ENCODE results near the gene TRIM4.
"Not testable (repeated sequence)": the region's sequence is repeated elsewhere in the genome, so short reads cannot be mapped to it uniquely, and the experiment has no call there.

TRIM4 gene

GRCh38 chr7:99927536-99927935 is 8.2 kb upstream of the TRIM4 start:
- in situ Hi-C loops (cut with HindIII; ENCODE audit: low pct_ligation_motif_present, low pct_unique_long_range_greater_than_20kb, low sequenced_read_pairs) = loop anchor here (10.0 kb wide), 1 partner anchor 67 kb away; no protein-coding TSS in a partner anchor

GRCh38 chr7:99926321-99926720 is 7.0 kb upstream of the TRIM4 start:
- no peak for DNase-seq
- in situ Hi-C loops (cut with HindIII; ENCODE audit: low pct_ligation_motif_present, low pct_unique_long_range_greater_than_20kb, low sequenced_read_pairs) = loop anchor here (10.0 kb wide), 1 partner anchor 68 kb away; no protein-coding TSS in a partner anchor

More at GRCh38 chr7:99927536-99927935, 8.2 kb upstream of the TRIM4 start:
- no peak for DNase-seq

DNA sequence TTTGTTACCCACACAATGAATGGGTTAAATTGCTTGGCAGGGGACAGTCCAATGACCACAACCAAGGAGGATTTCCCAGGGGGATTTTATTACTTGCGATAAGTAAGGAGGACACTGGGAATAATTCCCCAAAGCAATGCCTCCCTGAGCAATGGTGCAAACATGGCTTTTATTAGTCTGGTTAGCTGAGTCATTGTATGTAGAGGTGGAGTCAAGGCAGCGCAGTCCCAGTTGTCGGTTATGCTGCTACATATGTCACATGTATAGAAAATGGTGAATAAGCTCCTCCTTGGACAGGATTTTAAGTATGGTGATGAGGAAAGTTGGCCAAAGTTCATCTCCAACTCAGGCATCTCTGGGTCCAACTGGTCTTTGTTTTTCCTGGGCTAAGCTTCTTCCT is 3.9 kb upstream of the TRIM4 start:
- in situ Hi-C loops (cut with HindIII; ENCODE audit: low pct_ligation_motif_present, low pct_unique_long_range_greater_than_20kb, low sequenced_read_pairs) = loop anchor here (10.0 kb wide), 1 partner anchor 72 kb away; no protein-coding TSS in a partner anchor
- DNase-seq = no peak

GRCh38 chr7:99920149-99920548 is 819 bp upstream of the TRIM4 start:
- in situ Hi-C loops (cut with HindIII; ENCODE audit: low pct_ligation_motif_present, low pct_unique_long_range_greater_than_20kb, low sequenced_read_pairs) = loop anchor here (10.0 kb wide), 1 partner anchor 75 kb away; no protein-coding TSS in a partner anchor
- no peak for DNase-seq

DNA sequence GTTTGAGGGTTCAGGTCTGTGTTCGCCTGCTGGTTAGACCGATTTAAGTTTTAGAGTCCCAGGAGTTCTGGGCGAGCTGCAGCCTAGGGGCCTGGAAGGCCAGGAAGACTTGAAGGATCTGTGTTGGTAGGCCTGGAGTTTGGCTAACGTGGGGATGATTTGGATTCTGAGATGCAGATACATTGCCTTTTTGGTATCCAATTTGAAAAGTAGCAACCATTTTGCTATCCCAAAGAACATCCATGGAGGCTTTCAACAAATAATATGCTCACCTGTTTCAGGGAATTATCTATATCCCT is 433 bp upstream of the TRIM4 start:
- no peak for DNase-seq
- in situ Hi-C loops (cut with HindIII; ENCODE audit: low pct_ligation_motif_present, low pct_unique_long_range_greater_than_20kb, low sequenced_read_pairs) = loop anchor here (10.0 kb wide), 1 partner anchor 75 kb away; no protein-coding TSS in a partner anchor

- DNase-seq = no peak
- in situ Hi-C loops (cut with HindIII; ENCODE audit: low pct_ligation_motif_present, low pct_unique_long_range_greater_than_20kb, low sequenced_read_pairs) = no loop called here
Measured at GRCh38 chr7:99910976-99911375, 8.4 kb downstream of the TRIM4 start.

DNA sequence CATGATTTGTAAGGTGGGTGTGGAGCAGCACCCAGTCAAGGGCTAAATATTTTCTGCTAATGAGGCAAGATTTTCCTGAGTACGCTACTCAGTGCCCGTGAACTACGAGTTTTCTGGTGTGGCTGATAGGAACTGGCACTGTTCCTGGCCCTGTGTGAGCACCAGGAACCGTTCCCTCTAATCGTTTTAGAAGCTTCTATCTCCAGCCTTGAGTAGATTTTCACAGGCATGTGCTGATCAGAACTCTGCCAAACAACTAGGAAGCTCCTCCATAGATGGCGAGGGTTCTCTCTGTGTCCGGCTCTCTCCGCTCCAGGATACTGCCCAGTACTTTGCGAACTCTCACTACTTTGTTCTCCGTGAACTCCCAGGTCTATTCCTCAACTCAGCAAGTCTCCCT is 17.7 kb downstream of the TRIM4 start:
- DNase-seq = no peak
- in situ Hi-C loops (cut with HindIII; ENCODE audit: low pct_ligation_motif_present, low pct_unique_long_range_greater_than_20kb, low sequenced_read_pairs) = no loop called here

DNA sequence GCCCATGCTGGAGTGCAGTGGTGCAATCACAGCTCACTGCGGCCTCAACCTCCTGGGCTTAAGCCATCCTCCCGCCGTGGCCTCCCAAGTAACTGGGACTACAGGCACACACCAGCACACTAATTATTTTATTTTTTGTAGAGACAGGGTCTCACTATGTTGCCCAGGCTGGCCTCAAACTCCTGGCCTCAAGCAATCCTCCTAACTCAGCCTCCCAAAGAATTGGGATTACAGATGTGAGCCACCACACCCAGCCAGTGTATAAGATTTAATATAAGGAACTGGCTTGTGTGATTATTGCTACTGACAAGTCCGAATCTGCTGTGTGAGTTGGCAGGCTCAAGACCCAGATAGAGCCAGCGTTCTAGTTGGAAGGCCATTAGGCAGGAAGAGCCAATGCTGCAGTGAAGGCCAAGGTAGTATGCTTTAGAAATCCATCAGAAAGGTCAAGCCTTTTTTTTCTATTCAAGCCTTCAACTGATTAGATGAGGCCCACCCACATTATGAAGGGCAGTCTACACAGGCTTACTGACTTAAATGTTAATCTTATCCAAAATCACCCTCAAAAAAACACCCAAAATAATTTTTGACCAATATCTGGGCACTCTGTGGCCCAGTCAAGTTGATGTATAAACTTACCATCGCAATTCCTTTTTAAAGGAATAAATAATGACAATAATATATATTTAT is 19.4 kb downstream of the TRIM4 start:
- in situ Hi-C loops (cut with HindIII; ENCODE audit: low pct_ligation_motif_present, low pct_unique_long_range_greater_than_20kb, low sequenced_read_pairs) = no loop called here
- DNase-seq = no peak

- no peak for DNase-seq
Measured at GRCh38 chr7:99898836-99899235, 20.5 kb downstream of the TRIM4 start.

GRCh38 chr7:99898023-99898357 is 21.3 kb downstream of the TRIM4 start:
- DNase-seq = no peak
- in situ Hi-C loops (cut with HindIII; ENCODE audit: low pct_ligation_motif_present, low pct_unique_long_range_greater_than_20kb, low sequenced_read_pairs) = no loop called here

More at GRCh38 chr7:99898836-99899235, 20.5 kb downstream of the TRIM4 start:
- in situ Hi-C loops (cut with HindIII; ENCODE audit: low pct_ligation_motif_present, low pct_unique_long_range_greater_than_20kb, low sequenced_read_pairs) = no loop called here

DNA sequence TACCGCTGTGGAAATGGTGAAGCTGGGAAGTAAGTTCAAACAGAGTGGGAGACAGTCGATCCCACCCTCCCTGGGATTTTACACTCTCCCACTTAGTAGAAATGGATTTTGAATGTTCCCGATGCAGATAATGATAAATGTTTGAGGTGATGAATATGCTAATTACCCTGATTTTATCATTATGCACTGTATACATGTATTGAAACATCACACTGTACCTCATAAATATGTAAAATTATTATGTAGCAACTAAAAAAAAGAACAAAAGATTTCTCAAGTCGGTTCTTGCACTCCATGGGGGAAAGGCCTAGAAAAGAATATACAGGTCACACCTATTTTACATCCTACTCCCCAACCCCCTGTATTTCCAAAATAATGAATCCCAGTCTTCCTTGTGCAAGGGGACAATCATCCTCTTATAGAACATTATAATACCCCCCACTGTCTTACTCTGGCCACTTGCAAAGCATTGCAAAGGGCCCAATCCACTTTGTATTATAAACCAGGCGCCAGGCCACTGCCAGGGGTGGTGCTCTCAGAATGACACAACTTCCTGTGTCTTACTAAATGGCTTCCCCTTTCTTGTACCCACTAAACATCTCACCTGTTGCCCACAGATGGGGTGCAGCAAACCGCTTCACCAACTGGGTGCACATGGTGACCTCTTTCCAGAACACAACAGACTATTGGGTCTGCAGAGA is 21.9 kb downstream of the TRIM4 start:
- in situ Hi-C loops (cut with HindIII; ENCODE audit: low pct_ligation_motif_present, low pct_unique_long_range_greater_than_20kb, low sequenced_read_pairs) = no loop called here
- no peak for DNase-seq

DNA sequence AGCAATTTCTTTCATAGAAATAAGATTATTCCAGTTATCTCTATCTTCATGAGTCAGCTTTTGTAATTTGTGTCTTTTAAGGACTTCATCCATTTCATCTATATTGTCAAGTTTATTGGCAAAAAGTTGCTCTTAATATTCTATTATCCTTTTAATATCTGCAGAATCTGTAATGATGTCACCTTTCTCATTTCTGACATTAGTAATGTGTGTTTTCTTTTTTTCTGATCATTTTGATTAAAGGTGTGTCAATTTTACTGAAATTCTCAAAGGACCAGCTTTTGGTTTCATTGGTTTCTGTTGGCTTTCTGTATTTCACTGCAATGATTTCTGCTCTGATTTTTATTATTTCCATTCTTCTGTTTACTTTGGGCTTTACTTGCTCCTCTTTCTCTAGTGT is 24.6 kb downstream of the TRIM4 start:
- in situ Hi-C loops (cut with HindIII; ENCODE audit: low pct_ligation_motif_present, low pct_unique_long_range_greater_than_20kb, low sequenced_read_pairs) = no loop called here
- no peak for DNase-seq

DNA sequence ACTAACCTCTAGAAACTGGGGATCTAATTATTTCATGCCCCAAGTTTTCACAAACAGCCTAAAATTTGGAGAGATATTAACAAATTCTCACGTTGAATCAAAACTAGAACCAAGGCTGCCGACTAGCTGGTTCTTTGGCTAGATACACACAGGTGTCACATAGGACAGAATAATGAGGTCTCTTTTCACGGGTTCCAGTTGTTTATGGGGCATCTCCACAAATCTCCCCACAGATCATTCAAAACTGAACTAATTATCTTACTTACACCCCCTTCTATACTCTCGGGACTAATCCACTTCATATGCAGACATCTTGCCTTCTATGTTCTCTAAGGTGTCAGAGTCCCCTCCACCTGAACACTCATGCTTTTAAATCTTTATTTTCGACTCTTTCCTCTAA is 26.1 kb downstream of the TRIM4 start:
- no peak for DNase-seq
- in situ Hi-C loops (cut with HindIII; ENCODE audit: low pct_ligation_motif_present, low pct_unique_long_range_greater_than_20kb, low sequenced_read_pairs) = no loop called here

DNA sequence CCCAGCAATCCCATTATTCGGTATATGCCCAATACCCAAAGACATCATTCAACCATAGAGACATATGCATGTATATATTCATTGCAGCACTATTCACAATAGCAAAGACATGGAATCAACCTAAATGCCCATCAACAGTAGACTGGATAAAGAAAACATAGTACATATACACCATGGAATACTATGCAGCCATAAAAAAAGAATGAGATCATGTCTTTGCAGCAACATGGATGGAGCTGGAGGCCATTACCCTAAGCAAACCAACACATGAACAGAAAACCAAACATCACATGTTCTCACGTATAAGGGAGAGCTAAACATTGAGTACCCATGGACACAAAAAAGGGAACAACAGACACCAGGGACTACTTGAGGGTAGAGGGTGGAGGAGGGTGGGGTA is 29.0 kb downstream of the TRIM4 start:
- in situ Hi-C loops (cut with HindIII; ENCODE audit: low pct_ligation_motif_present, low pct_unique_long_range_greater_than_20kb, low sequenced_read_pairs); DNase-seq: not testable (repeated sequence)

GRCh38 chr7:99888366-99888765 is 31.0 kb downstream of the TRIM4 start:
- in situ Hi-C loops (cut with HindIII; ENCODE audit: low pct_ligation_motif_present, low pct_unique_long_range_greater_than_20kb, low sequenced_read_pairs) = not testable (repeated sequence)

GRCh38 chr7:99881370-99881769 is 38.0 kb downstream of the TRIM4 start:
- no peak for DNase-seq
- in situ Hi-C loops (cut with HindIII; ENCODE audit: low pct_ligation_motif_present, low pct_unique_long_range_greater_than_20kb, low sequenced_read_pairs) = no loop called here

More at GRCh38 chr7:99888366-99888765, 31.0 kb downstream of the TRIM4 start:
- not testable (repeated sequence) for DNase-seq

DNA sequence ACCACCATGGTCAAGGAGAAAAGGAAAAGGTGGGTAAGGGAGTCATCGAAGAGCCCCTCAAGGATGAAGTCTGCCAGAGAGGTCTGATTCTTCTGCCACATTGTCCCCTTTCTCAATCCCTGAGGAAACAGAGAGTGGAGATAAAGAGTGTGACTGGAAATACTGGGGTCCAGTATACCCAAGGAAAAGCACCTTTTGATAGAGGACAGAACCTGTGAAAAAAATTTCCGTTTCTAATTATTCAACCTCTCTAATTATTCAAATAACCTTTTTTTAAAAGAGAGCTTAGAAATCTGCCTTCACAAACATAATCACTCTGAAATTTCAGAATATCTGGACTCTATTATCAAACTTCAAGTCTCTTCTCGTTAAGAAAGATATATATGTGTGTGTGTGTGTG is 42.4 kb downstream of the TRIM4 start, which contains the start of gene OR2AE1:
TSS of gene OR2AE1 (minus strand) at position 101 of the 400 bp plus-strand sequence. CDS start at position 101, 0 bp downstream.
- DNase-seq = no peak
- in situ Hi-C loops (cut with HindIII; ENCODE audit: low pct_ligation_motif_present, low pct_unique_long_range_greater_than_20kb, low sequenced_read_pairs) = no loop called here

DNA sequence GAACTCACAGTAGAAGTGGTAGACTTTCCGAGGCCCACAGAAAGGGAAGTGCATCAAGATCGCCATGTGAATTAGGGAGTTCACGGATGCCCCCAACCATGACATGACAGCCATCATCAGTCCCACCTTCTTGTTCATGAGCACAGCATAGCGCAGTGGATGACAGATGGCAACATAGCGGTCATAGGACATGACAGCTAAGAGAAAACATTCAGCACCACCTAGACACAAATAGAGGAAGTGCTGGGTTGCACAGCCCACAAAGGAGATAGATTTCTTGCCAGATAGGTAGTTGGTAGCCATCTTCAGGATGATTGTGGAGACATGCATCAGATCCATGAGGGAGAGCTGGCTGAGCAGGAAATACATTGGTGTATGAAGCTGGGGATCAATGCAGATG is 42.8 kb downstream of the TRIM4 start:
- in situ Hi-C loops (cut with HindIII; ENCODE audit: low pct_ligation_motif_present, low pct_unique_long_range_greater_than_20kb, low sequenced_read_pairs) = no loop called here
- no peak for DNase-seq

GRCh38 chr7:99868246-99868645 is 51.1 kb downstream of the TRIM4 start:
- in situ Hi-C loops (cut with HindIII; ENCODE audit: low pct_ligation_motif_present, low pct_unique_long_range_greater_than_20kb, low sequenced_read_pairs) = no loop called here
- DNase-seq = no peak

DNA sequence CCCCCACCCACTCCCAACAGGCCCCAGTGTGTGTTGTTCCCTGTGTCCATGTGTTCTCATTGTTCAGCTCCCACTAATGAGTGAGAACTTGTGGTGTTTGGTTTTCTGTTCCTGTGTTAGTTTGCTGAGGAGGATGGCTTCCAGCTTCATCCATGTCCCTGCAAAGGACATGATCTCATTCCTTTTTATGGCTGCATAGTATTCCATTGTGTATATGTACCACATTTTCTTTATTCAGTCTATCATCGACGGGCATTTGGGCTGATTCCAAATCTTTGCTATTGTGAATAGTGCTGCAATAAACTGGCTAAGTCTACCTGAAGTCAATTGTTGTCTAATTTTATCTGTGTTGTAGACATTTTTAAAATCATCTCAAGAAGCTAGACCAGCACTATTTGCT is 51.9 kb downstream of the TRIM4 start:
- in situ Hi-C loops (cut with HindIII; ENCODE audit: low pct_ligation_motif_present, low pct_unique_long_range_greater_than_20kb, low sequenced_read_pairs); DNase-seq: not testable (repeated sequence)
